ENCODE results near the gene CIP2A. TPM values are rescaled to one million over a fixed set of nuclear protein-coding genes. Genes with fewer than 3 reads are reported as not detected.

Gene CIP2A
- total RNA-seq, 1 donor from 2014 or later: 15.9 TPM

DNA sequence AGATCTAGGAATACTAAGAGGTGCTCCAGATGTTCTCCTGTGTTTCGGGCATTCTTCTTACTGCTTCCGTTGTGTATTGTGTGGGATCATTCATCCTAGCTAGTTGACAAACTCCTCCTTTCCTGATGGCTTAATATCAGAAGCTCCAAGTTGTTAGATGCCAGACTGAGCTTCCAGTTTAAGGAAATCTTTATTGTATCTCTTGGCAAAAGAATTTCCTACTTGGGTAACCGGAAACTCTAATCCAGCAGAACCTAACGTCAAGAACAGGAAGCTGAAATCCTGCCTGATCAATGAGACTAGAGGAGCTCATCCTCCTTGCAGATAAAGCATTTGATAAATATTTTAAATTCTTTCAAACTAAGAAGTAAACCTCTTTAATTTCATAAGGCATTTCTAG, 51.2 kb downstream of the CIP2A start:
- Mint-ChIP-seq H3K27me3 (ENCODE audit: low read depth) (no peaks in the 10 kb centered on the region), H3K36me3 (peaks cover 7% of the 10 kb centered on the region), H3K4me1 (peaks cover 8% of the 10 kb centered on the region), H3K4me3 (no peak overlapping the region), H3K27ac (no peak overlapping the region), H3K9me3 (no peaks in the 10 kb centered on the region)
- TF ChIP-seq, protein P1, sequence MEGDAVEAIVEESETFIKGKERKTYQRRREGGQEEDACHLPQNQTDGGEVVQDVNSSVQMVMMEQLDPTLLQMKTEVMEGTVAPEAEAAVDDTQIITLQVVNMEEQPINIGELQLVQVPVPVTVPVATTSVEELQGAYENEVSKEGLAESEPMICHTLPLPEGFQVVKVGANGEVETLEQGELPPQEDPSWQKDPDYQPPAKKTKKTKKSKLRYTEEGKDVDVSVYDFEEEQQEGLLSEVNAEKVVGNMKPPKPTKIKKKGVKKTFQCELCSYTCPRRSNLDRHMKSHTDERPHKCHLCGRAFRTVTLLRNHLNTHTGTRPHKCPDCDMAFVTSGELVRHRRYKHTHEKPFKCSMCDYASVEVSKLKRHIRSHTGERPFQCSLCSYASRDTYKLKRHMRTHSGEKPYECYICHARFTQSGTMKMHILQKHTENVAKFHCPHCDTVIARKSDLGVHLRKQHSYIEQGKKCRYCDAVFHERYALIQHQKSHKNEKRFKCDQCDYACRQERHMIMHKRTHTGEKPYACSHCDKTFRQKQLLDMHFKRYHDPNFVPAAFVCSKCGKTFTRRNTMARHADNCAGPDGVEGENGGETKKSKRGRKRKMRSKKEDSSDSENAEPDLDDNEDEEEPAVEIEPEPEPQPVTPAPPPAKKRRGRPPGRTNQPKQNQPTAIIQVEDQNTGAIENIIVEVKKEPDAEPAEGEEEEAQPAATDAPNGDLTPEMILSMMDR (IDR thresholded peaks at IDR 0.05; ENCODE audit: unreplicated experiment): no peak
- no peak for DNase-seq (ENCODE audit: low spot score in 2 of 2, unreplicated experiment in 2 of 2)

DNA sequence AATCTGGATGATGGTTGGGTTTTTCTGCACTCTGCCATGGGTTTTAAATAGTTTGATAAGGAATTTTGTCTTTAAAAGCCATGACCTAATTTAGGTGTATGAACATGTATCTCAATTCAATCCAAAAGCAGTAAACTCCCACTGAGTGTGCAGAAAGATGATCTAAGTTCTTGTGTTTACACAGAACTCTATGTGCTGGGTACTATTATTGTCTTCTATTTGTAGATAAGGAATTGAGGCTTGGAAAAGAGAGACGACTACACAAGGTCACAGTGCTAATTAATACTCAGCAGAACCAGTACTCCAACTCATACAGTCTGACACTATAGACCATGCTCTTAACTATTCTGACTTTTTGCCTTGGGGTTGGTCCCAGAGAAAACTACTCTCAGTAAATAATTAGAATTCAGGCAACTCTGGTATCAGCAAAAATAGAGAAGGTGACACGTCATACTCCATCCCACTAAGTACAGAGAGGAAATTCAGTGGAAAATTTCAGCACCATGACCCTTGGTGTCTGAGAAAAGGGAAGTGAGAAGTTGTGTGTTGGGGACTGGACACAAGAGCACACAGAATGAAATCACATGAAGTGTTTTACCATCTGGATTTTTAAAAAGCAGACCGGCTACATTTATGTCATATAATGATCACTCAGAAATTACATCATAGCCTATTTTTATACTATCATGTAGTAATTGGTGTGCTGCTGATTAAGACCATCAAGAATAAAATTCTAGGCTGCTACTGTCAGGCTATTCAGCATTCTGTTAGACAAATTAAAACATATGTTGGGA, 60.6 kb downstream of the CIP2A start:
- H3K36me3 Mint-ChIP-seq: no peaks in the 10 kb centered on the region
- no peak overlapping the region for H3K4me3 Mint-ChIP-seq
- TF ChIP-seq, protein P1 (IDR thresholded peaks at IDR 0.05; ENCODE audit: unreplicated experiment): no peak

DNA sequence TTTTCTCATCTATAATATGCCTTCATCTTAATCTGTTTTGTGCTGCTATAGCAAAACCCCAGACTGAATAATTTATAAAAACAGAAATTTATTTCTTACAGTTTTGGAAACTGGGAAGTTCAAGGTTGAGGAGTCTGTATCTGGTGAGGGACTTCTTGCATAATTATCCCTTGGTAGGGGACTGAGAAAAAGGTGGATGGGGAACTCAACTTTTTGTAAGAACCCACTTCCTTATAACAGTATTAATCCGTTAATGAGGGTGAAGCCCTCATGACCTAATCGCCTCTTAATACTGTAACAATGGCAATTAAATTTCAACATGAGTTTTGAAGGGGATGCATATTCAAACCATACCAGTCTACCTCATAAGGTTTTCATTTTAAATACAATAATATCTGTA, 61.4 kb downstream of the CIP2A start:
- Mint-ChIP-seq H3K4me3 (no peak overlapping the region), H3K36me3 (no peaks in the 10 kb centered on the region), H3K4me1 (no peaks in the 10 kb centered on the region), H3K27ac (no peak overlapping the region), H3K27me3 (ENCODE audit: low read depth) (no peaks in the 10 kb centered on the region), H3K9me3 (peaks cover 10% of the 10 kb centered on the region)
- TF ChIP-seq, protein P1 (IDR thresholded peaks at IDR 0.05; ENCODE audit: unreplicated experiment): no peak
- DNase-seq (ENCODE audit: low spot score in 2 of 2, unreplicated experiment in 2 of 2): no peak

More for the DNA sequence above, 60.6 kb downstream of the CIP2A start:
- Mint-ChIP-seq H3K9me3 (peaks cover 10% of the 10 kb centered on the region), H3K27ac (no peak overlapping the region), H3K27me3 (ENCODE audit: low read depth) (no peaks in the 10 kb centered on the region), H3K4me1 (no peaks in the 10 kb centered on the region)
- no peak for DNase-seq (ENCODE audit: low spot score in 2 of 2, unreplicated experiment in 2 of 2)

DNA sequence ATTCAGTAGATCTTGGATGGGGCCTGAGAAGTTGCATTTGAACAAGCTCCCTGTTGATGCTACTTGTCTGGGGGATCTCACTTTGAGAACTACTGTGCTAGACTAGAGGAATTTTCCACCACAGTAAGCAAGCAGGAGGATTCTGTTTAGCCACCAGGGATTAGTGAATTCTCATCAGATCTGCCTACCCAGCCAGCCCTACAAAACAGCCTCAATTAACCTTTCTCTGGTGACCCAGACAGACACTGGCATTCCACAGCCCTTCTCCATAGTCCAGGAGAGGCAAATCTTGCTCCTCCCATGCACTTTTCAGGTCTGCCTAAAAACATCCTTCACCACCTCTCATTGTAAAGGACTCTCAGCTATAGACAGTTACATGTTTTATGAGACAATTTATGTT, 62.1 kb downstream of the CIP2A start:
- Mint-ChIP-seq H3K4me3 (no peak overlapping the region), H3K27me3 (ENCODE audit: low read depth) (no peaks in the 10 kb centered on the region), H3K9me3 (peaks cover 4% of the 10 kb centered on the region), H3K27ac (no peak overlapping the region), H3K4me1 (no peaks in the 10 kb centered on the region), H3K36me3 (no peaks in the 10 kb centered on the region)
- DNase-seq (ENCODE audit: low spot score in 2 of 2, unreplicated experiment in 2 of 2): no peak
- TF ChIP-seq, protein P1 (IDR thresholded peaks at IDR 0.05; ENCODE audit: unreplicated experiment): no peak

DNA sequence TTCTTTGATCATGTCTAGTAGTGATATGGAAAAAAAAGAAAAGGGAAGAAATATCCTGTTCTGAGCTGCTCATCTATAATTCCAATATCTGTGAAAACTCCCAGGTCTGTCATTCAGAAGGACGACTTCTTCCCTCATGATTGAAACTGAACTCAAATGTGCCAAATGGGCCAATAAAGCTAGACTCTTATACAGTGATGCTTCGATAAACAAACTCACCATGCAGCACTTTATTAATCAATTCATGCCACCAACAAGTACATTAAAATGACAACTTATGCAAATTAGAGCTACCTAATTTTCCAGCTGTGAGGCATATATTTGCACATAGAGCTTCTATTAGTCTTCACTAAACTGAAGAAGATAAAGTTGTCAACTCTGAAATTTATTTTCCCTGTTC, 63.3 kb downstream of the CIP2A start:
- Mint-ChIP-seq H3K4me1 (no peaks in the 10 kb centered on the region), H3K27ac (no peak overlapping the region), H3K9me3 (no peaks in the 10 kb centered on the region), H3K36me3 (no peaks in the 10 kb centered on the region), H3K27me3 (ENCODE audit: low read depth) (no peaks in the 10 kb centered on the region), H3K4me3 (no peak overlapping the region)
- no peak for DNase-seq (ENCODE audit: low spot score in 2 of 2, unreplicated experiment in 2 of 2)
- TF ChIP-seq, protein P1 (IDR thresholded peaks at IDR 0.05; ENCODE audit: unreplicated experiment): no peak
